GM15510 (cell line): ENCODE results near the gene SIN3B.

Source experiments
- POLR2A ChIP-seq: IDR thresholded peaks from 3 replicates; pipeline ENCODE4 v1.6.1; 2011; ENCODE audit warnings: borderline replicate concordance; ENCODE audit not compliant: insufficient read length; ENCODE audit errors: extremely low read depth

The SIN3B gene

GRCh38 chr19:16829010-16829821 lies at the start of gene SIN3B:
TSS of gene SIN3B (plus strand) at chr19:16829398. CDS start at chr19:16829421, 23 bp downstream.
- TF ChIP-seq POLR2A, result peak; percentile 88

- no peak for TF ChIP-seq POLR2A
Measured at GRCh38 chr19:16779539-16780163, 49.5 kb upstream of the SIN3B start.

- TF ChIP-seq POLR2A, result no peak
Measured at GRCh38 chr19:16782719-16783118, 46.5 kb upstream of the SIN3B start.

- TF ChIP-seq POLR2A, result no peak
Measured at GRCh38 chr19:16788479-16788878, 40.7 kb upstream of the SIN3B start.

- TF ChIP-seq POLR2A, result no peak
Measured at GRCh38 chr19:16789238-16789637, 40.0 kb upstream of the SIN3B start.

GRCh38 chr19:16790051-16790450 lies 39.1 kb upstream of the SIN3B start:
- no peak for TF ChIP-seq POLR2A

- TF ChIP-seq POLR2A, result no peak
Measured at GRCh38 chr19:16791942-16792341, 37.3 kb upstream of the SIN3B start.

GRCh38 chr19:16794456-16795441 lies 34.4 kb upstream of the SIN3B start:
- no peak for TF ChIP-seq POLR2A

- no peak for TF ChIP-seq POLR2A
Measured at GRCh38 chr19:16795731-16796130, 33.5 kb upstream of the SIN3B start.

GRCh38 chr19:16797876-16798275 lies 31.3 kb upstream of the SIN3B start:
- TF ChIP-seq POLR2A, result no peak

GRCh38 chr19:16799740-16800139 lies 29.5 kb upstream of the SIN3B start:
- TF ChIP-seq POLR2A, result no peak

GRCh38 chr19:16801600-16802013 lies 27.6 kb upstream of the SIN3B start:
- no peak for TF ChIP-seq POLR2A

- TF ChIP-seq POLR2A, result no peak
Measured at GRCh38 chr19:16804176-16804575, 25.0 kb upstream of the SIN3B start.

- TF ChIP-seq POLR2A, result no peak
Measured at GRCh38 chr19:16807549-16808284, 21.5 kb upstream of the SIN3B start.
